Activated CD8-positive, alpha-beta memory T cell treated with anti-CD3 and anti-CD28 coated beads for 4 hours (primary cell): ENCODE measurements around the gene AGBL1.
"Not testable (repeated sequence)": the region's sequence is repeated elsewhere in the genome, so short reads cannot be mapped to it uniquely, and the experiment has no call there.

ENCODE experiments used
- DNase-seq, 2 donors: peaks; one replicate each; pipeline ENCODE4 v3.0.0-alpha.2; 2020; ENCODE audit warnings: low read depth in 2 of 2

Gene AGBL1

DNA sequence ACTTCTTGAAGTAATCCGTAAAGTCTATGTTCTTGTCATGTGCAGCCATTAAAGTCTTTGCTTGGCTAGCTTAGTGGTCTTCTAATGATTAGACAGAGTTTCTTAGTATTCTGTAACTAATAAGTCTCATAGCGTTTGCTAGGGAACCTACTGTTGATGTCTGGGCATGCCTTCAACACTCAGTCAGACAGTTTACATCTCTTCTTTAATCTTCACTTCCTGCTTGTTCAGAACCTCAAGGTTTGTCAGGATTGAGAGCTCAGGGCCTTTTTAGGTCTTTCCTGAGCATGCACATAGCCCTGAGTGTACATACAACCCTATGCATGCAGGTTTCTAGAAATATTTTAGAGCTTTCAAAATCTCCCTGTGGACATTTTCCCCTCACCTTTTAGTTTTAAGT lies 426.3 kb downstream of the AGBL1 start:
- DNase-seq, result no peak

DNA sequence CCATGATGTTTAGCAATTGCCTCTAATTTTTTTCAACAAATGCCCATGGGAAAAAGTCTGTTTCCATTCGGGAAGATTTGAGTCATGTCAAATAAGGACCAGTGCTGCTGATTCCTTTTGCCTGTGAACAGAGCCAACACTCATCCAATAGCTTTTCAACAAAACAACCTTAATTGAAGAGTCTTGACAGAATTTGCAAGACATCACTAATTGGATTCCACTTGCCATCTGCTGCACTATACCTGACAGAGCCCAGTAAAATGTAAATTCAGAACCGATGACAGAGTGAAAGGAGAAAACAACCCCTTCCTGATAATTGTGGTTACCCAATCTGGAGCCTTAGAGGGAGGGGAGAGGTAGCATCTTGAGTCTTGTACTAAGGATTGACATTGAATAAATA lies 426.7 kb downstream of the AGBL1 start:
- DNase-seq, result no peak

DNA sequence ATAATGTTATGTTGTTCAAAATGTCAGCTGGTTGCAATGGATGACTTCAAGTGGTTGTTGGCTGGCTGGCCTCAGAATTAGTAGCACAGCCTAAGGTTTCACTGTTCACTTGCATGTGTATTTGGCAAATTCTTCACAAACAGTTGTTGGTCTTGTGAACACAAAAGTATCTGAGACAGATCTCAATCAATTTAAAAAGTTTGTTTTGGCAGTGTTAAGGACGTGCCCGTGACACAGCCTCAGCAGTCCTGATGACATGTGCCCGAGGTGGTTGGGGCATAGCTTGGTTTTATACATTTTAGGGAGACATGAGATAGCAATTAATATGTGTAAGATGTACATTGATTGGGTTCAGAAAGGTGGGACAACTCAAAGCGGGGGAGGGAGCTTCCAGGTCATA lies 436.0 kb downstream of the AGBL1 start:
- no peak for DNase-seq

DNA sequence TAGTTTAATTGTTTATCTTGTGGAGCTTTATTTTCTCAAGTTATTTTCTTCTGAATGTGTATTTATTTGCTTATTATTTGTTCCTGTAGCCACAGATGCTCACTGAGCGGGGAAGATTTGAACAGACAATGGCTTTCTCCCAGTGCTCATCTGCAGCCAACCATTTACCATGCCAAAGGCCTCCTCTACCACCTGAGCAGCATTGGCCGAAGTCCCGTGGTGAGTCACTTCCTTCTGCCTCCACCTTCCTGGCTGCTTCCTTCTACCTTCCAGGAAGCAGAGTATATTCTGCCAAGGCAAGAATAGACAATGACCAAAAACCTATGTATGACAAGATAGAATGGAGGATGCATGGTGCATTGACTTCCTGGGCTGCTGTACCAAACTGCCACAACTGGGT lies 443.1 kb downstream of the AGBL1 start:
- no peak for DNase-seq

DNA sequence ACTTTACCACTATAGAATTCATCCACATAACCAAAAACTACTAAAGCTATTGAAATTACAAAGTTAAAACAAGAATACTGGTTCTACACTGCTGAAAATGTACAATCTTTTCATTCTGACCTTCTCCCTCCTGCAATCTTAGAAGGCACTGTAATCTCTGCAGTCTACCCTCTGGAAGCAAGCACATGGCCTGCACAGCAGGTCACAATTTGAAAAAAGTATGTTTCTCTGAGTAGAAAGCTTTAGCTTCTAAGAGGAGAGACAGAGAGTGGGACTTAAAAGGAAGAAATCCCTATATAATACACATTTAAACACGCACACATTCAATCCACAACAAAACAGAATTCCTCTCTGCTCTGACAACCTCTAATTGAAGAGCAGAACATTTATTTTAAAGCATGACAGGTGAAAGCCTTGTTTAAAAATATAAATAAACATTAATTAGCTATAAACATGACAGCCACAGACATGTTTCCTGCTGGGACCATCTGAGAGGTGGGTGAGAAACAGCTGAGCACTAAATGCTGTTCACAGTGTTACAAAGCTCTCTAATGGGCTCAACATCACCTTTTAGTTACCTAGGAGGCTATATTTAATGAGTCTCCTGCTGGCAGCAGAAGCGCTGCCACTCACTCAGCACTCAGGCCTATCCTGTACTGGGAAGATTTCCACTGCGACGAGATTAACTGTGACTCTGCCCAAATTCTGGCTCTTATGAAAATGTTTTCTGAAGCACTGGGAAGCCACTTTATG lies 447.4 kb downstream of the AGBL1 start:
- no peak for DNase-seq

DNA sequence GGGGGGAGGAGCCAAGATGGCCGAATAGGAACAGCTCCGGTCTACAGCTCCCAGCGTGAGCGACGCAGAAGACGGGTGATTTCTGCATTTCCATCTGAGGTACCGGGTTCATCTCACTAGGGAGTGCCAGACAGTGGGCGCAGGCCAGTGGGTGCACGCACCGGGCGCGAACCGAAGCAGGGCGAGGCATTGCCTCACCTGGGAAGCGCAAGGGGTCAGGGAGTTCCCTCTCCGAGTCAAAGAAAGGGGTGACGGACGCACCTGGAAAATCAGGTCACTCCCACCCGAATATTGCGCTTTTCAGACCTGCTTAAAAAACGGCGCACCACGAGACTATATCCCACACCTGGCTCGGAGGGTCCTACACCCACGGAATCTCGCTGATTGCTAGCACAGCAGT lies 448.4 kb downstream of the AGBL1 start:
- DNase-seq, result not testable (repeated sequence)

DNA sequence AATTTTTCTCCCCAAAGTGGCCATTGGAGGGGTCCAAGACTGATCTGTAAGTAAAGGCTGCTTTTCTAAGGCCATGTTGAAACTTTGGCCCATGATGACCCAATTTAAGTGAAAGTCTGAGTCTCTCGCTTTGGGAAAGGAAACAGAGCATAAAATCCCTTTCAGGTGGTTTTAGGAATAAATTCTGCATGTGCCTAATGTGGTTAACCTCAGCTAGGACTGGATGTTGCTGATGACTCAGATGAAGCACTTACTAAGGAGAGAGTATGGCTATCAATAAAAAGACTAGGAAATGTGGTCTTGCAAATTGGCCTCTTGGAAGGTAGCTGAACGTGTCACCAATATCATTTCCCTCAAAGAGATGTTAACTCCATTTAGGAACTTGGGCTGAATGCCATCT lies 458.5 kb downstream of the AGBL1 start:
- no peak for DNase-seq

DNA sequence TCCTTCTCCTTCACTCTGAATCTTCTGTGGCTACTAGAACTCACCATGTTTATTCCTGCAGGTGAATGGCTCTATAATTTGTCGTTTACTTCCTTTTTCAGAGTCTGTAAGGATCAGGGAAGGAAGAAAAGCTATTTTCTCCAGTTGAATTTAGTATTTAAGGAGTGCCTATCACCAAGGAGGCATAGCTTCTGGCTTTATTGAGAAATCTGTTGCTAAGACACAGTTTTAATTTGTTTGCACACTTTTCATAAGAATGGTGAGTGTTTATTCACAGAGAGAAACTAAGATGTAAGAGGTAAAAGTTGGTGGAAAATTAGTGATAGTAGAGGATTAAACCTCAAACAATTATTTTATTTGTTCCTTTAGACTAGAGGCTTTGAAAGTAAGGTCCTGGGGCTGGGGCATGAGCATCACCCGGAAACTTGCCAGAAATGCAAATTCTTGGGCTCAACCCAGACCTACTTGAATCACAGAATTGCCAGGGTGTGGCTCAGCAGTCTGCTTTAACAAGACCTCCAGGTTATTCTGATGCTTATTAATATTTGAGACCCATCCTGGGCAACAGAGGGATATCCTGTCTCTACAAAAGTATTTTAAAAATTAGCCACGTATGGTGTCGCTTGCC lies 461.3 kb downstream of the AGBL1 start:
- no peak for DNase-seq

DNA sequence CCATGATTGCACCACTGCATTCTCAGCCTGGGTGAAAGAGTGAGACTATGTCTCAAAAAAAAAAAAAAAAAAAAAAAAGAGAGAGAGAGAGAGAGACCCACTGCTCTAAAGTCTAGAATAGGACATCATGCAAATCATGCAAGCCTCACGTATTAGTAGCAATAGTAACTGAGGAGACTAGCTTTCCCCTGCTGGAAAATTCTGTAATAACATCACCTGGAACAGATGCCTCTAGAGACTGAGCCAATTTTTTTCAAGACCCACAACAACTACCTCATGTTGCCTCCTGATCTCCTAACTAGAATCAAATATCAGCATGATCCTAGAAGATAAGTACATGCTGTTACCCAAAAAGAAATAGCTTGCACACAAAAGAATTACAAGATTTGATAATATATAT lies 461.9 kb downstream of the AGBL1 start:
- no peak for DNase-seq

DNA sequence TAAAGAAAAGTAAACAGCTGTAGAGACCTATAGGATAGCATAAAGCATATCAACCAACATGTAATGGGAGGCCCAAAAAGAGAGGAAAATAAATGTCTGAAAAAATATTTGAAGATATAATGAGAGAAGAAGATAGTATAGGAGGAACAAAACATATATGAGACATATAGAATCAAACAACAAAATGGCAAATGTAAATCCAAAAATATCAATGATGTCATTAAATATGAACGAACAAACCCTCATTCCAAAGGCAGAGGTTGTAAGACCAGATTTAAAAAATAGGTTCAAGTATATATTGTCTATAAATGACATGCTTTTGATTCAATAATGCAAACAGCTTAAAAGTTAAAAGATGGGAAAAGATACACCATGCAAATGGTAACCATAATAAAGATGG lies 470.4 kb downstream of the AGBL1 start:
- no peak for DNase-seq

DNA sequence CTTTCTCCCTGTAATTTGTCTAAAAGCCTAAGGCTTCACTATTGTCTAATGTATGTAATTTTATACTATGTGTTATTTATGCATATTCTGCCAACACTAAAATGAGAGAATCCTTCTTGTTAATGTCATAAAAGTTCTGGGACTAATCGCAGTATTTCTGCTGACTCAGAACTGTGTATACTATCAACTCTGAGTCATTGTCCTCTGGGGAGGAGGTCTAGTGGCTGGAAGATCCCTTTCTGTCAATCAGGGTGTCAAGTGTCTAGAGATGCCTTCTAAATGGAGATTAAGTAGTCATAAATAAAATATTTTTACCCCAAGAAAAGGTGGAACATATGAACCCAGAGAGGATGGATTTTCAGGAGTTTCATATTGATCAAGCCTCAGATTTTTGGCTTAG lies 473.4 kb downstream of the AGBL1 start:
- DNase-seq, result no peak

DNA sequence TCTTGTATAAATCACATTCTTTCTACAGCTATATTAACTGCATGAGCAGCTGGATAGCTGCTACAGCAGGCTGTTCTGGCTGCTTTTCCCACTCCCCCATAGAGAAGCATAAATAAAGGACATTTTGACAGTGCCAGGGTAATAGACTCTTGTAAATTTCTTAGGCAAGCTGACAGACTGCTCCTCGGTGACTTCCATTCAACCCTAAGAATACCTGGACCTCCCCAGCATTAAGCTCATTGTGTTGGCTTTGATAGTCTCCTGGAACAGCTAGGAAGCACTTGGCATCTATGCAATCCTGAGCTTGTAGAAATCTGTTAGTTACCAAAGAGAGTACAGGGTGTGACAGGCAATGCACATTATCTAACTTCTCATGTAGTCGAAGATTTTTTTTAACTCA lies 475.4 kb downstream of the AGBL1 start:
- no peak for DNase-seq

DNA sequence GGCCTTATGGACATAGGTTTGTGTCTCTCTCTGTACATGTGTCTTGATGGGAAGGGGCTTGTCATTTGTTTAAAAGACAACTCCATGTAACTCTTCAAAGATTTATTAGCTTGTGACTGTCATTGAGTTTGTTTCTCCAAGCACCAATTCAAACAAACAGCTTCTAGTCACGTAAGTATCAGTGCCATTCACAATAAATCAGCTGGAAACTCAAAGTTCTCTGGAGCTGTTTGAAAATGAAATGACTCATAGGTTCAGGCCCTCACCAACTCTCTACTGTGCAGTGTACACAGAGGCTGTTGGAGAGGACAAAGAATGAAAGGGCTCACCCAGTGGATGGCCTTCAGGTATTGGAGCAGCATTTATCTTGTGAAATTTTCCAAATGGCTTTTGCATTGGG lies 476.3 kb downstream of the AGBL1 start:
- no peak for DNase-seq

DNA sequence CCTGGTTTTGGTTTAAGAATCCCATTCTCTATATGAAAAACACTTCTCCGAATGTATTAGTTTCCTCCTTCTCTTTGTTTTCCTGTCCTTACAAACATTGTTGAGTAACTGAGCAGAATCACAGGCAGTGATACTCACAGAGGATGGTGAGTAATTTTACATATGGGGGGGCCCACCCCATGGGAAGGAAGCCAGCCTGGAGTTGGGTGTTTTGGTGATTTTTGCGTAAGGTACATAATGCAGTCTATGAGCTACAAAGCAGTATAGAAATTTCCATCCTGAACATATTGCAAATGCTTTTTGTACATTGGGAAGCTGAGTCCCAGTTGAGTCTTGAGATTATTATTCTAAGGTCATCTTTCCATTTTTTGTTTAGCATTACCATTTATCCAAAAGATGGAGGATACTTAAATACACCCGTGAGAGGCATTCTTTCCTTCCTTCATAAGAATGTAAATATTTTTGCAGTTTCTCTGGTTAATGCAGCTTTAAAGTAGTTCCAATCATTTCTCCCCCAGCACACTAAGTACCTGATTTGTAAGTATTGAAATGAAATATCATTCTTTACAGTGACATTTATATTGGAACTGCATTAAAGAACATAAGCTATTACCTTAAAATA lies 476.8 kb downstream of the AGBL1 start:
- DNase-seq, result no peak

DNA sequence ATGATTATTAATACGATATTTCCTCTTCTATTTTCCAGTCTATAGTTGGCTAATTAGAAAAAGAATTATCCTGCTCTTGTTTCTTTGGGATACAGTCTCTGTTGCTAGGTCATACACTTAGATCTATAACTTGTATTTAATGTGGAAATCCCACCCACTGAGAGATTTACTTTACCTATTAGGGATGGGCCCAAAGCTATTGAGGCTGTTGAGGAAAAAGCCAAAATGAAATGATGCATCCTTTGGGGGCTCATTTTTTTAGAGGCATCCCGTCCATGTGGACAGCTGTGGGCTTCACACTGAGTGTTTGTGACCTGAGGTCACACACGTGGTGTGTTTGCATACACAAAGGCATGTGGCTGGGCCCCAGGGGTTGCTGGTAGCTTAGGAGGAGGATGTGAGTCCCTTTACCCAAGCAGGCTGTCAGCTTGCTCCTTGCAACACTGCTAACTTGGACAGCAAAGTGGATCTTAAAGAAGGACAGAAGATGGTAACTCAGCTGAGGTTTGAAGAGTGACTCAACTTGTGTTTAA lies 477.4 kb downstream of the AGBL1 start:
- DNase-seq, result no peak

DNA sequence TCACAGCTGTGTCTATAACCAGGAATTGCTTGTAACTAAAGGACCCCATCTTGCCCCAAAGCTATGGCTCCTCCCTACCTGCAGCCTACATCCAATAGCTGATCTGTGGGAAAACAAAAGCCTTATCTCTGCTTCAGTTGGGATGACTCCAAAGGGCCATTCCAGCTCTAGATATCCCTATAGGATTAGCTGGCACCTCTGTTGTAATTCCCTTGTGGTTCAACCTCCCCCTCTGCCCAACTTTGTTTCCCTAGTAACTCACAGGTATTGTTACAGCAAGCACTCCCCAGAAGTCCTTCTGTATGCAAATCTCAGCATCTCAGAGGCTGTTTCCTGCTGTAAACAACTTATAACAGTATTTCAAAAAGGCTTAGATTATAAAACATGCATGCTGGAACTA lies 478.6 kb downstream of the AGBL1 start:
- no peak for DNase-seq

DNA sequence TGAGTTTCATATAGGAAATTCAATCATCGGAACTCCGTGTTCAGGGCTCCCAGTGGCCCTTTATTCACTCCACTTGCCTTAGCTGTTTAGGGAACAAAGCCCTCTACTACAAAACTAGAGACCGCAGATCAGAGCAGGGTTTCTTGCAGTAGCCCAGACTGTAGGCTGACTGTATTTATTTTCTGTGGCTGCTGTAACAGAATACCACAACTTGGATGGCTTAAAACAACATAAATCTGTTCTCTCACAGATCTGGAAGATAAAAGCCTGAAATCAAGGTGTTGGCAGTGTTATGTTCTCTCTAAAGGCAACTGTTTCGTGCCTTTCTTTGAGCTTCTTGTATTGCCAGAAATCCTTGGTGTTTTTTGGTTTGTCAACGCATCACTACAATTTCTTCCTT lies 479.0 kb downstream of the AGBL1 start:
- no peak for DNase-seq

DNA sequence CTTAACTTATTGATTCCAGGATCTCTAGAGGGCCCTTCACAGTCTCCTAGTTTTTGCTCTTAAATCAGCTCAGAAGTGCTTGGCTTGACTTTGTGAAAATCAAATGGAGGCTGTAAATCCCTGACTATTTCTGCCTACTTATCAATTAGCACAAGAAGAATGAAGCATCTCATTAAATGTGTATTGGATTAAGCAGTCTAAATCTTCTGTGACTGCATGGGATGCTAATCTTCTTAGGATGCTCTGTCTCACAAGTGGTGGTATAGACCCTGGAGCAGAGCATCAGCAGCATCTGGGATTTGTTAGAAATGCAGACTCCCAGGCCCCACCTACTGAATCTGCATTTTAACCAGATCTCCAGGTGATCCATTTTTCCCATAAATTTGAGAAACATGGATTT lies 488.7 kb downstream of the AGBL1 start:
- DNase-seq, result no peak

DNA sequence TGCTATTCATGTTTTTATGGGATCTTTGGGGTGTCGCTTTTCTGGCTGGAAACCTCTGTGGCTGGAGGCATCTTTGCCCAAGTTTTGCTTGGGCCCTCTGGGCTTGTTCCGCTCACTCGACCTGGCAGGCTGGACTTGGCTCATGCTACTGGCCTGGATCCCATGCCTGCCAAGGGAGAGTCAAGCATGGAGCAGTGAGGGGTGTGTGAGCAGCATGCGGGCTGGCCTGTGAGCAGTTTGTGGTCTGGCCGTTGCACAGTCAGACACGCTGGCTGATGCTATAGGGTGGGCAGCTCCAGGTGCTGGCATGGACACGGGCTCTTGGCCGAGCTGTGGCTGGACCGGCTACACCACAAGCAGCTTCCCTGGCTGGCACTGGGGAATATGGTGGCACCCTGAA lies 491.1 kb downstream of the AGBL1 start:
- no peak for DNase-seq

DNA sequence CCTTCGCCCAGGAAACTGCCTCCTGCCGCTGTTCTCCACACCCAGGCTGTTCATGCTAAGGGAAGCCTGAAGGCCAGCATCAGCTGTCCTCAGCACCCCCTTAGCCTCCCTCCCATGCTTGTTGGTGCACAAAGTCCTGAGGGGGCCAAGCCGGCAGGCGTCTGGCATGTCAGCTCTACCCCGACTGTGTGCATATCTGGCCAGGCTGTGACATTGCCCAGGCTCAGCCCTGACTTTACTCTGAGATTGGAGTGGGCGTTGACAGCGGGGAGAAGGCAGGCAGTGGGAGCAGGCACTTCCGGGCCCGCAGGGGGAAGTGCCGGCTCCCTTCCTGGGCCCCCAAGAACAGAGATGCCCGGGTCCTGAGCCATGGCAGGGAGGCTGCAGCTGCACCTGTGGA lies 492.2 kb downstream of the AGBL1 start:
- no peak for DNase-seq

DNA sequence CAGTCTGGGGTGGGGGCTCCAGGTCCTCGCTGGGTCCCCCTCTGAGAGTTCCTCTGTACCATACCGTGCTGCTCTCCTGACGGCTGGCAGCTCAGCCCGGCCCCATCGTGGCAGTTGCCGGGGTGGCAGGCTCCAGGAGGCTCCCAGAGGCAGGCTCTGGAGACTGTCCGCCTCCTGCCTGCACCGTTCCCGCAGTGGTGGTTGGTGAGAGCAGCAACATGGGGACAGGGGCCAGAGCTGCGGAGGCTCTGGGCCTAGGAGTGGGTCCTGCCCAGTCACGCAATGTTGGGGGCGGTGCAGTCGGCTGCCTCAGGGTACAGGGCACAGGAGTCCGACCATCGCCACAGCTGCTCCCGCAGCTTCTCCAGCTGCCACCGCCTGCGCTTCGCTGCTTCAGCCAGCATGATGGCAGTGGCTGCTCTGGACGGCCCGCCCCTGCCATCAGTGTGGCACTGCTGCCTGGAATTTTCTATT lies 492.7 kb downstream of the AGBL1 start:
- DNase-seq, result no peak

DNA sequence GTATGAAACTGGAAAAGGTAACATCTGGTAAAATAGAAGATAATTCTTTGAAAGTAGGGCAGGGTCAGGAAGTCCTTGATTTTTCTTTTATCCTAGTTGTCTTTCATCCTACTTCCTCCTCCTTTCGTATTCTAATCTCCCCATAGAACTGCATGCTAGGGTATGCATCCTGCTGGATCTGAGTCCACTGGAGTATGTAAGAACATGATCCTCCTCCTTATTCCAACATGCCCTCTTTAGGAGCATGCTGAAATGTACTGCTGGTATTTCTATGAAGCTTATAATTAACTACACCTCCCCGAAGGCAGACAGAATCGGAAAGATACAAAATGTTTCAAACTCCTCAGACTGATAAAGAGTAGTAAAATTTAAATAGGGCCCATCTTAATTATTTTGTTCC lies 493.8 kb downstream of the AGBL1 start:
- no peak for DNase-seq

DNA sequence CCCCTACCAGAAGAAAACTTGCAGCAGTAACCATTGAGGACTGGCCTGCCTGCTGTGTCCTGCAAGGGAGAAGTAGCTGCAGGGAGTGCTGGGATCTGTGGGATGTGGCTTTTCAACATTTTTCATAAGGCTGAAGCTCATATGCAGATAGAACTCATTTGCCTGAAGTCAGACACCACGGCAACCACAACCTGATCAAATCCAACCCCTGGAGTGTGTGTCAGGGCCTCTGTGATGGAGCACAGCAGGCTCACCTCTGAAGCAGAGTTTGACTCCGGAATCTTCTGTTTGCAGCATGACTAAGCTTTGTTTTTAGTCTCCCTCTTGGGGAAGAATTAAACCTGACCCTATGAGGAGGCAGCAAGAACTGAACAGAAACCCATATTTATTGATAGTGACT lies 508.7 kb downstream of the AGBL1 start:
- no peak for DNase-seq
